ENCODE results near the gene DPM2.

DNA sequence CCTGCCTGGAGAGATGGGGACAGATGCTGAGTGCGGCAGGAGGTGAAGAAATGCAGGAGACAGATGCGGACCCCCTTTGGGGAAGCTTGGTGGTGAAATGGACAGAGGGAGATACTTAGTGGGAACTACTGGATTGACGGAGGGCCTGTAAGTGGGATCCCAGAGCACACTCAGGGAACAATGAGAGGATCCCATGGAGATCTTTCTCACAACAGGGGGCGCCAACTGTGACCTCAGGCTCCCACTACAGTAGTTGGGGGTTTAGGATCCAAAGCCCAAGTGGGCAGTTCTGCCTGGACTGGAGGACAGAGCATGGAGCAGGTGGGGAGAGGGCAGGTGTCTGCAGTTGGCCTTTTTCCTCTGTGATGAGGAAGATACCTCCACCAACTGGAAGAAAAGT lies 3.4 kb downstream of the DPM2 start:
- TF ChIP-seq, protein P1, sequence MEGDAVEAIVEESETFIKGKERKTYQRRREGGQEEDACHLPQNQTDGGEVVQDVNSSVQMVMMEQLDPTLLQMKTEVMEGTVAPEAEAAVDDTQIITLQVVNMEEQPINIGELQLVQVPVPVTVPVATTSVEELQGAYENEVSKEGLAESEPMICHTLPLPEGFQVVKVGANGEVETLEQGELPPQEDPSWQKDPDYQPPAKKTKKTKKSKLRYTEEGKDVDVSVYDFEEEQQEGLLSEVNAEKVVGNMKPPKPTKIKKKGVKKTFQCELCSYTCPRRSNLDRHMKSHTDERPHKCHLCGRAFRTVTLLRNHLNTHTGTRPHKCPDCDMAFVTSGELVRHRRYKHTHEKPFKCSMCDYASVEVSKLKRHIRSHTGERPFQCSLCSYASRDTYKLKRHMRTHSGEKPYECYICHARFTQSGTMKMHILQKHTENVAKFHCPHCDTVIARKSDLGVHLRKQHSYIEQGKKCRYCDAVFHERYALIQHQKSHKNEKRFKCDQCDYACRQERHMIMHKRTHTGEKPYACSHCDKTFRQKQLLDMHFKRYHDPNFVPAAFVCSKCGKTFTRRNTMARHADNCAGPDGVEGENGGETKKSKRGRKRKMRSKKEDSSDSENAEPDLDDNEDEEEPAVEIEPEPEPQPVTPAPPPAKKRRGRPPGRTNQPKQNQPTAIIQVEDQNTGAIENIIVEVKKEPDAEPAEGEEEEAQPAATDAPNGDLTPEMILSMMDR (IDR thresholded peaks at IDR 0.05; ENCODE audit: insufficient read depth, low read depth, low read length): no peak
- no peak for TF ChIP-seq EZH2 (IDR thresholded peaks at IDR 0.05; ENCODE audit: insufficient read depth, low read length)
